NCI-H2196 (cell line): ENCODE results near the gene PAGR1.
"Not testable (repeated sequence)": the region's sequence is repeated elsewhere in the genome, so short reads cannot be mapped to it uniquely, and the experiment has no call there.

ENCODE experiments used
- DNase-seq: peaks from one replicate; lab custom pipeline; 2025; ENCODE audit not compliant: unreplicated experiment; lab: John Stamatoyannopoulos, UW

Gene PAGR1

DNA sequence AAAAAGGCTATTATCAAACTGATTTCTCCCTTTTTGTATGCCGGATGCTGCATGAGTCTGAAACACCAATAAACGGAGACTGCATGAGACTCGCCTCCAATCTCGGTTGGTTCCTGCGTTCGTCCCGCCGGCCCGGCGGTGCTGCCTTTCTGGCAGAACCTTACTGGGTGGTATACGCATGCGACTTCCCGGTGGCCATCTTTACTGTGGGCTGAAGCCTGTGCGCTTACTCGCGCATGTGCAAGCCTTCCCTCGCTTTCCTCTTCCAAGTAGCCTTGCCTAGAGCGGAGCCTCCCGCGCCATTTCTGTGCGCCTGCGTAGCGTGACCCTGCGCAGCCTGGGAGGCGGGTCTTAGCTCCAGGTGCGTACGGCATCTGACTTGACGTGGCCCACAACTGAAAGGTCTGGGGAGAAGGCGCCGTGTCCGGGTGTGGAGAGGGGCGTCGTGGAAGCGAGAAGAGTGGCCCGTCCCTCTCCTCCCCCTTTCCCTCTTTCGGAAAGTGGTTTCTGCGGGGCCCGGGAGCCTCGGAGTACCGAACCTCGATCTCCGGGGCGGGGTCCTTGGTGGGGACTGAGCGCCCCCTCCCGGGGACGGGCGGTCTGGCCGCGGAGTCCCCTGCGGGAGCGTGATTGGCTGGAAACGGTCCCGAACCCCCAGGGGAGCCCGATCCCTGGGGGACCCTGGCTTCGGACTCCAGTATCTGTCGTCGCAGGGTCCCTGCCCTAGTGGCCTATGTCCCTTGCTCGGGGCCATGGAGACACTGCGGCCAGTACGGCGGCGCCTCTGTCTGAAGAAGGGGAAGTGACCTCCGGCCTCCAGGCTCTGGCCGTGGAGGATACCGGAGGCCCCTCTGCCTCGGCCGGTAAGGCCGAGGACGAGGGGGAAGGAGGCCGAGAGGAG, at the start of gene PAGR1:
PAGR1 (plus strand) TSS at position 360 of the 901 bp plus-strand sequence; CDS start at position 734, 374 bp downstream.
- DNase-seq: peak; percentile 99

DNA sequence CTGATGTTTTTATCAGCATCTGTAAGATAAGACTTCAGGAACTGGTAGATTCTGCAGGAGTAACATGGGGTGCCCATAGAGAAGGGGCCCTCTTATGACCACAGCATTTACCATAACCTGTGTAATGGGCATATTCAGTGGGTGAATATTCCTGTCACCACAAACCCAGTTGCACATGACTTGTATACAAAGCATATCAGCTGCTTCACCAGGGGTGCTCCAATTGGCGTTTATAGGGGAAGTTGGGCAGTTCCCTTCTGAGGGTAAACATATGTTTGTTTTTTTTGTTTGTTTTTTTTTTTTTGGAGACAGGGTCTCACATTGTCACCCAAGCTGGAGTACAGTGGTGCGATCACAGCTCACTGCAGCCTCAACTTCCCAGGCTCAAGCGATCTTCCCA, 49.4 kb upstream of the PAGR1 start:
- no peak for DNase-seq

DNA sequence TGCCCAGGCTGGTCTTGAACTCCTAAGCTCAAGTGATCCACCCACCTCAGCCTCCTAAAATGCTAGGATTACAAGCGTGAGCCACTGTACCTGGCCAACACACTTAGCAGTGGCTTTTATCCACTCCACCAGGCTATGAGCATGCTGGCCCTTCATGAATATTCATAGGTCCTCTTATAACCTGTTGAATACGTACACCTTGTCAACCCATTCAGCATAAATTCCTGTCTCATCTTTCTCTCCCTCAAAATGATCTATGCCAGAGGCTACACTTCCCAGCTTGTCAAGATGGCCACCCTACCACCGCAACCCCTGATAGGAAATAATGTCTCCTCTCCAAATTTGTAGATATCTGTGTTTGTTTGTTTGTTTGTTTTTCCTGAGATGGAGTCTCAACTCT, 48.9 kb upstream of the PAGR1 start:
- DNase-seq: no peak

- DNase-seq: no peak
Measured at GRCh38 chr16:29769507-29769906, 46.4 kb upstream of the PAGR1 start.

GRCh38 chr16:29770250-29770929, 45.6 kb upstream of the PAGR1 start:
- no peak for DNase-seq

DNA sequence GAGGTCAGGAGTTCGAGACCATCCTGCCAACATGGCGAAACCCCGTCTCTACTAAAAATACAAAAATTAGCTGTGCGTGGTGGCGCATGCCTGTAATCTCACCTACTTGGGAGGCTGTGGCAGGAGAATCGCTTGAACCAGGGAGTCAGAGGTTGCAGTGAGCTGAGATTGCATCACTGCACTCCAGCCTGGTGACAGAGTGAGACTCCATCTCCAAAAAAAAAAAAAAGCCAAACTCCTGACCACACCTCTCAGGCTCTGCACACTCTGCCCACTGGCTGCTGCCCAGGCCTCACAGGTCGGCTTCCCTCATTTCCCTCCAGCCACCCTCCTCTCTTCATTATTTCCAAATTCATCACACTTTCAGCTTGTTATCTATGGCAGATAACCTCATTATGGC, 43.6 kb upstream of the PAGR1 start:
- DNase-seq: not testable (repeated sequence)

DNA sequence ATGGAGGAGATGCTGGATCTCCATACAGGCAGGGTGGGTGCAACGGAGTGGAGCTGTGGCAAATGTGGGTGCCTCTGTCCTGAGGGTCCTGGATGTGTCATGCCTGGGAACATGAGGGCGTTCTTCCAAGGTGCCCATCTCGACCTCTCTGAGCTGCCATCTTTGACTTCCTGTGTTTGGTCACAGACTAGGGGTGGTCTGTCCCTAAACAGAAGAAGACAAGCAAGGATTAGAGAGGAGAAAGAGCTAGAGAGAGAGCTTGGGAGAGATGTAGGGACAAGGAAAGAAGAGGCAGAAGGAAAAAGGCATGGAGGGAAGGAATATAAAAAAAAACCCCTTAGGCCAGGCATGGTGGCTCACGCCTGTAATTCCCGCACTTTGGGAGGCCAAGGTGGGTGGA, 41.2 kb upstream of the PAGR1 start:
- no peak for DNase-seq

- no peak for DNase-seq
Measured at GRCh38 chr16:29775742-29776408, 40.1 kb upstream of the PAGR1 start.

- no peak for DNase-seq
Measured at GRCh38 chr16:29777576-29778350, 38.2 kb upstream of the PAGR1 start, which contains the start of gene ZG16. Gene ZG16 (plus strand): TSS chr16:29778256. CDS start chr16:29779267, 1,011 bp downstream.

GRCh38 chr16:29779474-29779873, 36.5 kb upstream of the PAGR1 start:
- no peak for DNase-seq

GRCh38 chr16:29783094-29783953, 32.6 kb upstream of the PAGR1 start:
- not testable (repeated sequence) for DNase-seq

GRCh38 chr16:29784157-29784556, 31.8 kb upstream of the PAGR1 start:
- DNase-seq: no peak

- no peak for DNase-seq
Measured at GRCh38 chr16:29784901-29785500, 31.0 kb upstream of the PAGR1 start.

DNA sequence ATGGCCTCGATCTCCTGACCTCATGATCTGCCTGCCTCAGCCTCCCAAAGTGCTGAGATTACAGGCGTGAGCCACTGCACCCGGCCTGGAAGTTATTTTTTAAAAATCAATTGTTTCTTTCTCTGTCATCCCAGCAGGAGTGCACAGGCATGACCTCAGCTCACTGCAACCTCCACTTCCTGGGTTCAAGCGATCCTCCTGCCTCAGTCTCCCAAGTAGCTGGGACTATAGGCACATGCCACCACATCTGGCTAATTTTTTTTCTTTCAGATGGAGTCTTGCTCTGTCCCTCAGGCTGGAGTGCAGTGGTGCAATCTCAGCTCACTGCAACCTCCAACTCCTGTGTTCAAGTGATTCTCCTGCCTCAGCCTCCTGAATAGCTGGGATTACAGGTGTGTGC, 28.8 kb upstream of the PAGR1 start:
- DNase-seq: not testable (repeated sequence)

- no peak for DNase-seq
Measured at GRCh38 chr16:29789775-29790182, 26.2 kb upstream of the PAGR1 start.

DNA sequence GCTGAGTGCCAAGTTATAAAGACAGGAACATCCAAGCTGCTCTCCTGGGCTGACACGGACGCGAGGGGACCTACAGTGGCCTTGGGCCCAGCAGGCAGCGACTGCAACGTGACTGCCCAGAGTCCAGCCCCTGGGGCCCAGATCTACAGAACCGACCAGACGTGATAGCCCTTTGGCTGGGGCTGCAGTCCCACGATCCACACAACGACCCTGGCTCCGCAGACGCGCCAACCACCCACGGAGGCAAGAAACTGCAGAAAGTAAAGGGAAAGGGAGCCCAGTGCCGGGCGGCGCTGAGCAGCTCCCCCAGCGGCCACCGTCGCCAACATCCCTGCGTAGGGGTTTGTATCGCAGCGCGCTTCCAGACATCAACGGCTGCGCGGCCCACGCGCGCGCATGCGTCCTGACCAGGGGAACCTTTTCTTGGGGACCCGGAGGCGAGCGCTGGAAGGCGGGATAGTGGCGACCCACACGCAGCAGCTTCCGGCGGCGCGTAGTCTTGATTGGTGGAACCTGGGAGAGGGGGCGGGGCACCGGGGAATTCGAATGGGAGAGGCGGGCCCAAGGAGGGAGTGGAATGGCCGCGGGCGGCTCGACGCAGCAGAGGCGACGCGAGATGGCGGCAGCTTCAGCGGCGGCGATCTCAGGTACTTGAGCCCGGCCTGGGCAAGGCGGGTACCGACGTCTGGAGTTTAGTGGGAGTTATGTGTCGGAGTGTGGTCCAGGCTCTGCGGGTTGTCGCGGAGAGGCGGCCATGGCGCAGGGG, 25.6 kb upstream of the PAGR1 start, which contains the start of gene KIF22:
KIF22 (plus strand) TSS at position 569 of the 766 bp plus-strand sequence; CDS start at position 578, 9 bp downstream.
- peak; percentile 99 for DNase-seq

GRCh38 chr16:29790949-29791844, 24.8 kb upstream of the PAGR1 start:
- DNase-seq: no peak
